NCI-H510A (cell line): Measurements from ENCODE around the gene CD52.

ENCODE experiments used
- DNase-seq: peaks from one replicate; lab custom pipeline; 2025; lab: John Stamatoyannopoulos, UW

Gene CD52

GRCh38 chr1:26357121-26357602 is 39.4 kb downstream of the CD52 start:
- DNase-seq: no peak

- DNase-seq: no peak
Measured at GRCh38 chr1:26358411-26359384, 40.9 kb downstream of the CD52 start.

GRCh38 chr1:26359981-26360806 is 42.4 kb downstream of the CD52 start:
- no peak for DNase-seq

- no peak for DNase-seq
Measured at GRCh38 chr1:26360807-26361604, 43.2 kb downstream of the CD52 start.

GRCh38 chr1:26361605-26362122 is 43.9 kb downstream of the CD52 start:
- DNase-seq: no peak

GRCh38 chr1:26362331-26362730 is 44.6 kb downstream of the CD52 start:
- DNase-seq: no peak

- DNase-seq: peak; percentile 61
Measured at GRCh38 chr1:26363549-26364448, 46.0 kb downstream of the CD52 start.

GRCh38 chr1:26364956-26365355 is 47.2 kb downstream of the CD52 start:
- DNase-seq: no peak

GRCh38 chr1:26367441-26367840 is 49.7 kb downstream of the CD52 start:
- DNase-seq: no peak

GRCh38 chr1:26368006-26368405 is 50.2 kb downstream of the CD52 start:
- no peak for DNase-seq

- DNase-seq: no peak
Measured at GRCh38 chr1:26368486-26368885, 50.7 kb downstream of the CD52 start.
